ELR (cell line): ENCODE measurements around the gene IGFBP2.
"Not testable (repeated sequence)": the region's sequence is repeated elsewhere in the genome, so short reads cannot be mapped to it uniquely, and the experiment has no call there.

ENCODE experiments used
- DNase-seq: peaks from one replicate; pipeline ENCODE4 v3.0.0-alpha.2; 2015; ENCODE audit warnings: low read depth

The IGFBP2 gene, protein sequence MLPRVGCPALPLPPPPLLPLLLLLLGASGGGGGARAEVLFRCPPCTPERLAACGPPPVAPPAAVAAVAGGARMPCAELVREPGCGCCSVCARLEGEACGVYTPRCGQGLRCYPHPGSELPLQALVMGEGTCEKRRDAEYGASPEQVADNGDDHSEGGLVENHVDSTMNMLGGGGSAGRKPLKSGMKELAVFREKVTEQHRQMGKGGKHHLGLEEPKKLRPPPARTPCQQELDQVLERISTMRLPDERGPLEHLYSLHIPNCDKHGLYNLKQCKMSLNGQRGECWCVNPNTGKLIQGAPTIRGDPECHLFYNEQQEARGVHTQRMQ

GRCh38 chr2:216632952-216633615 lies at the start of gene IGFBP2:
IGFBP2 (plus strand) TSS chr2:216633420; CDS start chr2:216633524, 104 bp downstream.
- DNase-seq, result peak; percentile 31

DNA sequence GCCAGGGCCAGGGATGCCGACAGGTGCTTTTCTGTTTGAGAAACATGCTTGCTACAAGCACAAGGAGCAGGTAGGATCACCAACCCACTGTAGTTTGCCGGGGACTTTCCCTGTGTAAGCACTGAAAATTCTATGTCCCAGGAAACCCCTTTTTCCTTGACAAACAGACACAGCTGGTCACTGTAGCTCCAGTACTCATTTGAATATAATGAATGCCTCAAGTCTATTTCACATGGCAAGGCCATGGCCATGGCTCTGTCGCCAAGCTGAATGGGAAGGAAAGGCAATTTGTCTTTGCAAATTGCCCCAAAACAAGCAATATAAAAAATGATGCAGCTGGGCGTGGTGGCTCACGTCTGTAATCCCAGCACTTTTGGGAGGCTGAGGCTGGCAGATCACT lies 49.6 kb upstream of the IGFBP2 start:
- DNase-seq, result no peak

DNA sequence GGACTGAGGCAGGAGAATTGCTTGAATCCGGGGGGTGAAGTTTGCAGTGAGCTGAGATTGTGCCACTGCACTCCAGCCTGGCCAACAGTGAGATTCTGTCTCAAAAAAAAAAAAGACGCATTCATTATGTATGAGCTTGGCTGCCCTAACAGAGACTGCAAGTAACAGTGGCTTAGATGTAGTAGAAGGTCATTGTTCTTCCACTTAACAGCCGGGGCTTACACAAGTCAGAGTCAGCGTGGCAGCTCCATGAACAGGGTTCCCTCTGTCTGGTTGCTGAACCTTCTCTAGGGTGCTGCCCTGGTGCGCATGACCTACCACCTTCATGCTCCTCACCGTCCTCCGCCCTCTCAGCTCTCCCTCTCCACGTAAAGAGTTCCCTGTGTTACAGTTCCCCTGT lies 49.1 kb upstream of the IGFBP2 start:
- no peak for DNase-seq

DNA sequence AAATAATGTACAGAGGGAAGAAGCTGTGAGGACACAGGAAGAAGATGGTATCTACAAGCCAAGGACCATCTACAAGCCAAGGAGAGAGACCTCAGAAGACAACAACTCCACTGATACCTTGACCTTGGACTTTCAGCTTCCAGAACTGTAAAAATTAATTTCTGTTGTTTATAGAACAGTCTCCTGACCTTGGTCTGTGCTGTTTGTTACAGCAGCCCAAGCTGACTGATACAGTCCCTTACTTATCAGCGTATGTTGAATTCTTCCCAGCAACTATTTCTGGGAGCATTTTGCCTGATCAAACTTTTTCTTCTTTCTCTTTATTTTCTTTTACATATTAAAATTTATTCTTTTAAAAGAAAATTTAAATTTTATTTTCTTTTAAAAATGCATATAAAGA lies 47.8 kb upstream of the IGFBP2 start:
- no peak for DNase-seq

- DNase-seq, result no peak
Observed at GRCh38 chr2:216588861-216589710, 44.1 kb upstream of the IGFBP2 start.

GRCh38 chr2:216589791-216590190 lies 43.4 kb upstream of the IGFBP2 start:
- DNase-seq, result no peak

DNA sequence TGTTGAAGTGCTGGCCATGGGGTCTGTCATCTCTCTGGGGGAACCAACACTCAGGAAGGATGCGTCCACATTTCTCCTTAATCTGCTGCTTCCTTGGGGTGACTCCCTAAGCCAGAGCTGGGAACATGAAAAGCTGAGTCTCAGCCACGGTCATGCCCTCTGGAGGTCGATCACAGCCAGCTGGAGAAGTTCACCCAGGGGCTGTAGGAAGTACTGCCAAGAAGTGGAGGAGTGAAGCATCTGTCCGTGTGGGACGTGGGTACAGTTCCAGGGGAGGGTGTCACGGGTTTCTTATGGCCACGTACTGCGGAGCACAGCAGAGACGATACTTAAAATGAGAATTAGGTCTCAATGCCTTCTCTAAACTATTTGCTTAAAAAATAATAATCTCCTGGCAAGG lies 42.4 kb upstream of the IGFBP2 start:
- peak; percentile 21 for DNase-seq

DNA sequence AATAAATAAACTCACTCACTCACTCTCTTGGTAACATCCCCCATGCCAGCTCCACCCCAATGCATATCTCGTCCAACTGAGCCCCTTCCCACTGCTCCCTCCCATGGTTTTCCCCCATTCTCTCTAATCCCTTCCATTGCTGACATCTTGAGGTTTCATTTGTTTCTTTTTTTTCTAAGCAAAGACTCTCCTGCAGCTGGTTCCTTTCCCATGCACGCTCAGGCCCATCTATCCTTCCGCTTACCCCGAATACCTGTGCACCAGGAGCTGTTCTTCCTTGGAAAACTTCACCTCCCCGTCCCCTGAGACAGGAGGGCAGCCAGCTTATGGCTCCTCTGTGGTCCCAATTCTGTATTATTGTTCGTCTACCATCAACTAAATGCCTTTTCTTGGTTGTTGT lies 41.7 kb upstream of the IGFBP2 start:
- no peak for DNase-seq

GRCh38 chr2:216594081-216594480 lies 39.1 kb upstream of the IGFBP2 start:
- DNase-seq, result no peak

GRCh38 chr2:216596236-216596979 lies 36.8 kb upstream of the IGFBP2 start:
- DNase-seq, result peak; percentile 67

DNA sequence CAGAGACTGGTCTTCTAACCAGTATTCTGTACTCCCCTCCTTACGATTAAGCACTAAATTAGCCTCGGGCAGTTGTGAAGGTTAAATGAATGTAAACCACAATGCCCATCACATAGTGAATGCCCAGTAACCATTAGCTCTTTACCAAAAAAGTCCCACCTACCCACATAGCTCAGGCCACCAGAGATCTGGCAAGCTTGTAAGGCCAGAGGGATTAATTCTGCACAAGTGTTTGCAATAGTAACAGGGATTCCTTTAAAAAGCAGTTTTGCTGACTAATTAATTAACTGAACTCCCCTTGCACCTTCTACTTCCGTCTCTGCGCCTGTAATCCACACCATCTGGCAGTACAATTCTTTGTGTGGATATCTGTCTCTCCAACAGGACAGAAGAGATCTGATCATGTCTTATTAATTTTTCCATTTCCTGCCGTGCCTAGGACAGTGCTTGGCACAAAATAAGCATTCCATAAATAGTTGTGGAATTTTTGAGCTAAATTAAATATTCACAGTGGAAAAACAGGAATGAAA lies 36.2 kb upstream of the IGFBP2 start:
- DNase-seq, result peak; percentile 34

DNA sequence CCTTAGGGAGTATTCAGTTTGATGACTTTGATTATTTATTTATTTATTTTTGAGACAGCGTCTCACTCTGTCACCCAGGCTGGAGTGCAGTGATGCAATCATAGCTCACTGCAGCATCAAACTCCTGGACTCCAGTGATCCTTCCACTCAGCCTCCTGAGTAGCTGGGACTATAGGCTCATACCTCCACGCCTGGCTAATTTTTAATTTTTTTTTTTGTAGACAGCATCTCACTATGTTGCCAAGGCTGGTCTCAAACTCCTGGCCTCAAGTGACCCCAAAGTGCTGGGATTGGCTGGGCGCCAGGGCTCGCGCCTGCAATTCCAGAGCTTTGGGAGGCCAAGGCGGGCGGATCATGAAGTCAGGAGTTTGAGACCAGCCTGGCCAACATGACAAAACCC lies 35.4 kb upstream of the IGFBP2 start:
- not testable (repeated sequence) for DNase-seq

DNA sequence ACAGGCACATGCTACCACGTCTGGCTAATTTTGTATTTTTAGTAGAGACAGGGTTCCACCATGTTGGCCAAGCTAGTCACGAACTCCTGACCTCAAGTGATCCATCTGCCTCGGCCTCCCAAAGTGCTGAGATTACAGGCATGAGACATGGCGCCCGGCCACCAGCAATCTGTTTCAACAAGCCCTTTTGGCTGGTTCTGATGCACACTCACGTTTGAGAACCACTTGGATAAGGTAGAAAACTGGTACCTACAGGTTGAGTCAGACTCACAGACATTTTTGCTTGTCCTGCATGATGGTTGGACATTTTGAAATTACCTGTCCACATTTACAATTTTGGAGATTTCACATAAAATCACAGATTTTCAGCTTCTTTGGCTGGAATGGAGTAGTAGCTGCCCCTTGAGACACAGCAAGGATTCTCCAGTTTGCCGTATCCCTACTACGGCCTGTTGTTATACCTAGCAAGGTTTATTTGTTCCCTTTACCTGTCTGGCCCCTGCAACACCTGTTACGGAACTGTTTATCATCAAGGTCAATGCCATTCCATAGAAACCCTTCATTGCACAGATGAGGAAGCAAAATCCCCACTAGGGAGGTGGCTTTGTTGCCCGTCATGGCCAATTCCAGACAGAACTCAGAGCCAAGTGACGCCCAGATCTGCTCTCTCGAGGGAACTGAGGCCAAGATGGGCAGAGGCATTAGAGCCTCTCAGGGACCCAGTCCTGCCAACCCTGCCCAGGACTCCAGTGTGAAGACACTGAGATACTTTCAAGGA lies 31.4 kb upstream of the IGFBP2 start:
- no peak for DNase-seq

GRCh38 chr2:216603010-216603883 lies 30.0 kb upstream of the IGFBP2 start:
- no peak for DNase-seq

- DNase-seq, result no peak
Observed at GRCh38 chr2:216603884-216604245, 29.4 kb upstream of the IGFBP2 start.

DNA sequence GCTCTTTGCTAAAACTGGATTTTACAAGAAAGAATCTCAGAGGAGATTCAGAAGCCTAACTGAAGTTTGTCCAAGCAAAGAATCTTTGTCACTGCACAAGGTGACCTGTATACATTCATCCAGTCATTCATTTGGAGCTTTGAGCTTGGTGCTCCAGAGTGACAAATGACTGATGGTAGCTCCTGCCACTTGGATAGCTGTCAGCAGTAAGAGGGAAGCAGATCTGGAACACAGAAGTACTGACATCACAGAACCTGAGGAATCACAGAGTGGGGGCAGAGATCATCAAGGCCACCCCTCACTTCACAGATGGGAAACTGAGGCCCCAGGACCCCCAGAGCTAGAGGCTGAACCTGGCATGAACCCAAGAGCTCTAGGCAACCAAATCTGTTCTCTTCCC lies 28.8 kb upstream of the IGFBP2 start:
- DNase-seq, result no peak

- DNase-seq, result no peak
Observed at GRCh38 chr2:216606551-216607276, 26.5 kb upstream of the IGFBP2 start.

DNA sequence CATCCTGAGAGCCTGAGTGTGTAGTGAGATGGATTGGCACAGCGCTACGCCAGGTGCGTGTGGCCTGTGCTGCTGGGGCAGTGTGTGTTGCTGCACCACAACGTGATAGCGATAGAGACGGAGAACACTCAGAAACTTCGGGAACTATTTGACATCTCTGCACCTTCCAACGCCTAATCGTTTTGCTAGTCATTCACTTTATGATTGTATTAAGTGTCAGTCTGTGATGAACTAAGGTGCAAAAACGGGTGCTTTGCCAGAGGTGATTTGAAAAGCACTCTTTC lies 26.0 kb upstream of the IGFBP2 start:
- no peak for DNase-seq

DNA sequence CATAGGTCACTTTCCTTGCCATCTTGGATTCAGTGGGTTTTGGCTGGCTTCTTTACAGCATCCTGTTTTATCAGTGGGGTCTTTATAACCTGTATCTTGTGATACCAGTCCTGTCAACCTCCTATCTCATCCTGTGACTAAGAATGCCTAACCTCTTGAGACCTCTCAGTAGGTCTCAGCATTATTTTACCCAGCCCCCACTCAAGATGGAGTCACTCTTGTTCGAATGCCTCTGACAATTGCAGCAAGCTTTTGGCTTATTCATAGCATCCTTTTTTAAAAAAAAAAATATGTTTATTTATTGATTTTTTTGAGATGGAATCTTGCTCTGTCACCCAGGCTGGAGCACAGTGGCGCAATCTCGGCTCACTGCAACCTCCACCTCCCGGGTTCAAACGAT lies 24.7 kb upstream of the IGFBP2 start:
- no peak for DNase-seq
